ENCODE data around the gene HACD2. TPM values are rescaled to one million over a fixed set of nuclear protein-coding genes. Genes with fewer than 3 reads are reported as not detected.
A peak's percentile ranks its signal among the peaks of the same experiment; 100 is the strongest.
"Not testable (repeated sequence)": the region's sequence is repeated elsewhere in the genome, so short reads cannot be mapped to it uniquely, and the experiment has no call there.

HACD2 gene
- total and polyA plus RNA-seq, 3 donors from 2014 or later = 34.8 to 79.7 (median 55.9) TPM

GRCh38 chr3:123613543-123613942, 28.7 kb upstream of the HACD2 start:
- intact Hi-C loops (cut with DNase I; ENCODE audit: low total_unique reads) = no loop called here
- Histone ChIP-seq H3K9me3 (no peaks in the 10 kb centered on the region), H3K27me3 (no peaks in the 10 kb centered on the region), H3K27ac (peak overlapping the region in 1 of 2 donors; percentile 23), H3K36me3 (ENCODE audit: low read depth, missing control alignments) (no peaks in the 10 kb centered on the region), H3K4me3 (no peak overlapping the region), H3K4me1 (peaks cover 29% of the 10 kb centered on the region)
- 86 to 98% methylated on average over 2 of the region's 2 CpGs for WGBS, 2 donors
- DNase-seq = no peak
- no peak for TF ChIP-seq CTCF (IDR thresholded peaks at IDR 0.05)
- no peak for TF ChIP-seq POLR2A (IDR thresholded peaks at IDR 0.05)

- DNase-seq; H3K4me3 ChIP-seq; intact Hi-C loops (cut with DNase I; ENCODE audit: low total_unique reads); H3K27ac ChIP-seq; H3K9me3 ChIP-seq; H3K27me3 ChIP-seq; H3K36me3 ChIP-seq (ENCODE audit: low read depth, missing control alignments): not testable (repeated sequence)
- H3K4me1 ChIP-seq = peaks cover 11% of the 10 kb centered on the region
- 92 to 94% methylated on average over 7 of the region's 7 CpGs for WGBS, 2 donors
Observed at GRCh38 chr3:123611674-123612073, 26.8 kb upstream of the HACD2 start.

- no peaks in the 10 kb centered on the region for H3K36me3 ChIP-seq (ENCODE audit: low read depth, missing control alignments)
- H3K27me3 ChIP-seq = no peaks in the 10 kb centered on the region
- H3K4me3 ChIP-seq = no peak overlapping the region
- no peak overlapping the region for H3K27ac ChIP-seq
- no peak for TF ChIP-seq POLR2A (IDR thresholded peaks at IDR 0.05)
- TF ChIP-seq CTCF (IDR thresholded peaks at IDR 0.05) = no peak
- no peak for DNase-seq
- H3K4me1 ChIP-seq = peaks cover 8% of the 10 kb centered on the region
- H3K9me3 ChIP-seq = no peaks in the 10 kb centered on the region
- intact Hi-C loops (cut with DNase I; ENCODE audit: low total_unique reads) = no loop called here
Observed at GRCh38 chr3:123611082-123611481, 26.2 kb upstream of the HACD2 start.

GRCh38 chr3:123610331-123610730, 25.5 kb upstream of the HACD2 start:
- H3K27ac ChIP-seq = no peak overlapping the region
- no peaks in the 10 kb centered on the region for H3K27me3 ChIP-seq
- 87 to 91% methylated on average over 3 of the region's 3 CpGs for WGBS, 2 donors
- DNase-seq = no peak
- TF ChIP-seq CTCF (IDR thresholded peaks at IDR 0.05) (no peak), POLR2A (IDR thresholded peaks at IDR 0.05) (no peak)
- no peak overlapping the region for H3K4me3 ChIP-seq
- no peaks in the 10 kb centered on the region for H3K36me3 ChIP-seq (ENCODE audit: low read depth, missing control alignments)
- H3K4me1 ChIP-seq = peaks cover 8% of the 10 kb centered on the region
- H3K9me3 ChIP-seq = no peaks in the 10 kb centered on the region
- intact Hi-C loops (cut with DNase I; ENCODE audit: low total_unique reads) = no loop called here

- Histone ChIP-seq H3K27me3 (no peaks in the 10 kb centered on the region), H3K9me3 (no peaks in the 10 kb centered on the region), H3K4me1 (peaks cover 8% of the 10 kb centered on the region), H3K4me3 (no peak overlapping the region), H3K27ac (no peak overlapping the region), H3K36me3 (ENCODE audit: low read depth, missing control alignments) (no peaks in the 10 kb centered on the region)
- DNase-seq = no peak
- WGBS, 2 donors = 82 to 83% methylated on average over 5 of the region's 5 CpGs
- TF ChIP-seq POLR2A (IDR thresholded peaks at IDR 0.05) (no peak), CTCF (IDR thresholded peaks at IDR 0.05) (no peak)
- intact Hi-C loops (cut with DNase I; ENCODE audit: low total_unique reads) = no loop called here
Observed at GRCh38 chr3:123609063-123609462, 24.2 kb upstream of the HACD2 start.

Measured in testis (tissue), 3 donors.